ENCODE measurements around the gene SPATA24.
A peak's percentile ranks its signal among the peaks of the same experiment; 100 is the strongest.
"Not testable (repeated sequence)": the region's sequence is repeated elsewhere in the genome, so short reads cannot be mapped to it uniquely, and the experiment has no call there.

The SPATA24 gene, protein sequence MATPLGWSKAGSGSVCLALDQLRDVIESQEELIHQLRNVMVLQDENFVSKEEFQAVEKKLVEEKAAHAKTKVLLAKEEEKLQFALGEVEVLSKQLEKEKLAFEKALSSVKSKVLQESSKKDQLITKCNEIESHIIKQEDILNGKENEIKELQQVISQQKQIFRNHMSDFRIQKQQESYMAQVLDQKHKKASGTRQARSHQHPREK

DNA sequence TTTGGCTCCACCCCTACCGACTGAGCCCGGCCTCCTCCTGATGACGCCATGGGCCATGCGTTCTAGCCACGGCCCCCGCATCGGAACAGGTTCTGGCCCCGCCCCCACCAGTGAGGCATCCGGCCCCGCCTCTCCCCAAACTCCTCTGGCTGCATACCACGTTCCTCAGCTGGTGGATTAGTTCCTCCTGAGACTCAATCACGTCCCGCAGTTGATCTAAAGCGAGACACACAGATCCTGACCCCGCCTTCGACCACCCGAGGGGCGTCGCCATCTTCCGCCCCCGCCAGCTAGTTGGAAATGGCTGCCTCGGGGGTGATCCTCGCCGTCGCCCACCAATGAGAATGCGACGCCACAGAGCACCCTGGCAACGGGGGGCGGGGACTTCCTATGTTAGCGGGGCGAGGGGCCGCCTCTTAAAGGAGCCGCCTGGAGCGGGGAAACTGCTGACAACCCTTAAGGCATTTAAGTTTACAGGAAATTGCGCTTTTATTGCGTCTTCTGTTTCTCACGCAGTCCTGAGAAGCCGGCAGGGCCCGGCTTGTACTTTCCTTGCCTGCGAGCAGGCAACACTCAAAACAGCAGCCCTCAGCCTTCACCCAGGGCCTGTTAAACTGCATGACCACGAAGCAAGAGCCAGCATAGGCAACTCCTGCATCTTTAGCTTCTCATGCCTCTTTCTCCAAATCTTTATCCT lies at the start of gene SPATA24:
Gene SPATA24, minus strand, starts transcription at position 303 of the 697 bp plus-strand sequence. Its CDS starts 29 bp downstream, at position 274.
- peak; percentile 98 for DNase-seq (ENCODE audit: low spot score)

DNA sequence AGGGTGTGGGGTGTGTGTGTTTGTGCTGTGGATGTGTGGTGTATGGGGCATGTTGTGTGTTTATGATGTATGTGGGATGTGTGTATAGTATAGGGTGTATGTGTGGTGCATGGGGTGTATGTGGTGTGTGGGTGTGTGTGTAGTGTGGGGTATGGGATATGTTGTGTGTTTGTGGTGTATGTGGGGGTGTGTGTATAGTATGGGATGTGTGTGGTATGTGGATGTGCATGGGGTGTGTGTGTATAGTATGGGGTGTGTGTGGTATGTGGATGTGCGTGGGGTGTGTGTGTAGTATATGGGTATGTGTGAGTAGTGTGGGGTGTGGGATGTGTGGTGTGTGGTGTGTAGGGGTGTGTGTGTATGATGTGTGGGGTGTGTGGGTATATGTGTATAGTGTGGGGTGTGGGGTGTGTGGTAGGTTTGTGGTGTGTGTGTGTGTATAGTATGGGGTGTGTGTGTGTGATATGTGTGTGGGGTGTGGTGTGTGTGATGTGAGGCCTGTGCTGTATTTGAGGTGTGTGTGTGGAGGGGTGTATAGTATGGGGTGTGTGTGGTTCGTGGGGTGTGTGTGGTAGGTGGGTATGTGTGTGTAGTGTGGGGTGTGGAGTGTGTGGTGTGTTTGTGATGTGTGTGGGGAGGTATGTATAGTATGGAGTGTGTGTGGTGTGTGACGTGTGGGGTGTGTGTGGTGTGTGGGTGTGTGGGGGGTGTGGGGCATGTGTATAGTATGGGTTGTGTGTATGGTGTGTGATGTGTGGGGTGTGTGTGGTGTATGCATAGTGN lies 48.2 kb upstream of the SPATA24 start:
- DNase-seq (ENCODE audit: low spot score) = no peak

DNA sequence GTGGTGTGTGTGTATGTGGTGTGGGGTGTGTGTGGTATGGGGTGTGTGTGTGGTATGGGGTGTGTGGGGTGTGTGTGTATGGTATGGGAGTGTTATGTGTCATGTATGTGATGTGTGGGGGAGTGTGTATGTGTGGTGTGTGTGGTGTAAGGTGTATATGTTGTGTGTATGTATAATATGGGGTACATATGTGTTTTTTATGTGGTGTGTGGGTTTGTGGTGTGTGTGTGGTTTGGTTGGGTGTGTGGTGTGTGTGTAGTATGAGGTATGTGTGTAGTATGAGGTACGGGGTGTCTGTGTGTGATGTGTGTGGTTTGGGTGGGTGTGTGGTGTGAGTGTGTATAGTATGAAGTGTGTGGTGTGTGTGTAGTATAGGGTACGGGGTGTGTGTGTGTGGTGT lies 47.3 kb upstream of the SPATA24 start:
- no peak for DNase-seq (ENCODE audit: low spot score)

DNA sequence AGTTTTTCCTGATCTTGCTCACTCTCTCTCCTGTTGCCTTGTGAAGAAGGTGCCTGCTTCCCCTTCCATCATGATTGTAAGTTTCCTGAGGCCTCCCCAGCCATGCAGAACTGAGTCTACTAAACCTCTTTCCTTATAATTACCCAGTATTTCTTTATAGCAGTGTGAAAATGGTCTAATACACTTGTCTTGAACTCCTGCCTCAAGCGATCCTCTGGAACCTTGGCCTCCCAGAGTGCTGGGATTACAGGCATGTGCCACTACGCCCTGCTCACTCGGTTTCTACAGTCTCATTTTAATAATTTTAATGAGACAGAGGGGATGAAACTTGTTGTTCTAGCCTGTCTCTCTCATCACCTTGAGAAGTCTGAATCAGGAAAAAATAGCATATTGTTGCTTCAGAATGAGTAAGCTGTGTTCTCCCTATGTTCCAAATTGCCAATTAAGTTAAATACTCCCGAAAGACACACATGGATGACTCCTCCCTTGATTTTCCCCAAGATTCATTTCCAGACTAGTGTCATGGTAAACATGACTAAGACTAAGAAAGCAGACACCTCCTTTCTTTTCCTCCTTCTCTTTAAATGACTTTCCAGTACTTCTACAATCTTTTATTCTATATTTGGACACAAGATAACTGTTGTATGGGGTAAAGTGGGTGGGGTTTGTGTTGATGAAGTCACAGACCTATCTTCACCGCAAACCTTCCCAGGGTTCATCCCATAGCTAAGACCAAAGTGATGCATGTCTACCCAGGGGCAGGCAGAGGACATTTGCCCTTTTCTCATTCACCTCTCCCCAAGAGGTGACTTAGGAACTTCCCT lies 43.3 kb upstream of the SPATA24 start:
- peak; percentile 45 for DNase-seq (ENCODE audit: low spot score)

DNA sequence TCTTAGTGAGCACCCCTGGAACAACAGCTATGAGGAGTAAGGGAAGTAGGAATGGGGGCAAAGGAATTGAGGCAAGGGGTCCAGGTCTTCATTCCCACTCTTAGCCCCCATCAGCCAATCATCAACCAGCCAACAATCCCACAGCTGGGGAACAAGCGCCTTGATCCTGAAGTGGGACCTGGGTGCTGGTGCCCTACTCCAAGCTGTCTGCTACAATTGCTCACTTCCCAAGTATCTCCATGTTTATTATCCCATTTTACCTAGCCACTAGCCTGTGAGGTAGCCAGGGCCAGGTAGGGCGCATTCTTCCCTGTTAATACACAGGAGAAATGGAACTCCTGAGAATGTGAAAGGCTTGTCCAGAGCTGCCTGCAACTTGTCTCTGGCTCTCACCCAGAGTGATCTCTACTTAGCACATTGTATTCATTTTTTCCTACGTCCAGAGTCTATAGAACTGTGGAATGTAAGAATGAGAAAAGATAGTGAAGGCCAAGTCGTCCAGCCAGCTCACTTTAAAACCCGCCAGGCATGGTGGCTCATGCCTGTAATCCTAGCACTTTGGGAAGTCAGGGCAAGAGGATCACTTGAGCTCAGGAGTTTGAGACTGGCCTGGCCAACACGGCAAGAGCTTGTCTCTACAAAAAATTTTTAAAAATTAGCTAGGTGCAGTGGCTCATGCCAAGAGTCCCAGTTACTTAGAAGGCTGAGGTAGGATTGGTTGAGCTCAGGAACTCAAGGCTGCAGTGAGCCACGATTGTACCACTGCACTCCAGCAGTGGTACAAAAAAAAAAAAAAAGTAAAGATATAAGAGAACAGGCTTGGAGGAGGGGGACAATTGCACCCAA lies 41.7 kb upstream of the SPATA24 start:
- DNase-seq (ENCODE audit: low spot score) = peak; percentile 48

DNA sequence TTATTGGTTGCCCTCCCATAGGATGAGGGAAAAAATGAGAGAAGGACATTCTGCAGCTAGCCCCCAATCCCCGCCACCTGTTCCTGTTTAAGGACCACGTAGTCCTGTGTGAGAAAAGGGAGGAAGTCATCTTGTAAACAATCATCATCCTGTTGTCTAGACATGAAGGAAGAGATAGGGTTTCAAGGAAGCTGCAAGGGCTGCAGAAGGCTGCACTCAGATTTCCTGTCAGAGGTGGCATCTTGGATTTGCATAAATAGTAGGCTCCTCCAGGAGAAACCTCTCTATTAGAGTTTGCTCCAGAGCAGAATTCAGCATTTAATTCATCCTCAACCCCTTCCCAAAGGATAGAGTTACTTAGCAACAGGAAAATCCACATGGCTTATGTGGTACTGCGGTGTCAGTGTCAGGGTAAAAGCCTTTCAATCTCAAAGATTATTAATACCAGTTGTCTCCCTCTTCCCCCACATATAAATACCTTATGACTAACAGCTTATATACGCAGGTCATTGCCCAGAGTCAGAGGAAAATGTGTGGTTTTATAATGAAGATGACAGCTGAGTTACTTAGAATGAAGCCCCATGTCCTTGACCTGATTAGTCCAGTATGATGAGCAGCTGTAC lies 40.1 kb upstream of the SPATA24 start:
- DNase-seq (ENCODE audit: low spot score) = peak; percentile 77

DNA sequence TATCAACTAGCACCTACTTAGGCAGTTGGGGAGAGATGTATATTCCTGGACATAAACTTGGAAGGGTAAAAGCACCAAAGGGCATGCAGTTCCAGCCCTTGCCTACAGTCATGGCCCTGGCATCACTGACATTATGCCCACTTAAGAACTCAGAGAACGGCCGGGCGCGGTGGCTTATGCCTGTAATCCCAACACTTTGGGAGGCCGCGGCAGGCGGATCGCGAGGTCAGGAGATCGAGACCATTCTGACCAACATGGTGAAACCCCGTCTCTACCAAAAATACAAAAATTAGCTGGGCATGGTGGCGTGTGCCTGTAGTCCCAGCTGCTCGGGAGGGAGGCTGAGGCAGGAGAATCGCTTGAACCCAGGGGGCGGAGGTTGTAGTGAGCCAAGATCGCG lies 36.5 kb upstream of the SPATA24 start:
- DNase-seq (ENCODE audit: low spot score) = not testable (repeated sequence)

DNA sequence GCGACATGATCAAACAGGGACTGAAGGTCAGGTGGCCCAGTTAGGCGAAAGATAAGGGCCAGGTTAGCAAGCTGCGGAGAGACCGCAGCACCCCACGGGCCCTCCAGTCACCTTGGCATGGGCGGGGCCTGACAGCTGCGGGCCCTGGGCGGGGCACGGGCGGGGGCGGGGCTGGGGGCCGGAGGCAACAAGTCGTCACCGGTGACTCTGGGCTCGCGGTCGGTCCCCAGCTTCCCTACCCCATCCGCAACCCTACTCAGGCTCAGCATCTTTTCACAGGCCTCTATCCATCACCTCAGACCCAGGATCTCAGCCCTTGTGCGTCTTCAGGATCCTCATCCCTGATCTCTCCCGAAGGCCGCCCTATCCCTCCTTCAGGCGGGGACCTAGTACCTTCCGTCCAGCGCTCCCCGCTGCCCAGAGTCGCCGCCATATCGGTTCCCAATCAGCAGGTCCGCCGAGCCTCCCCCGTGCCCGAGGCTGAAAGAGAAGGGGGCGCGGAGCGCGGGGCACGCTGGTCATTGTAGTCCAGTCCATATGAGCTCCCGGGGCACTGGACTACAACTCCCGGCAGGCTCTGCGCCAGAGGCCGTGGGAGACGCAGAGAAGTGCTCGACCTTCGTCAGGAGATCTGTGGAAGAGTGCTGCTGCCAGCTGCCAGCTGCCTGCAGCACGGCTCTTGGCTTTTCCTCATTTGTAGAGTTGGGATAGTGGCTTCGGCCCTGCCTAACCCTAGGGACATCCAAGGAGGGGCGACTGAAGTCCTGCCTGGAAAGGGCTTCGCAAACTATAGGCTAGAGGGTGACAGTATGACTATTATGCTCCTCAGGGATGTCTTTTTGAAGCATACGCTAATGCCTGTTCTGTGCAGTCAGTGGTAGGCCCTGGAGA lies 35.4 kb upstream of the SPATA24 start, which contains the start of gene DNAJC18:
Gene DNAJC18, minus strand, starts transcription at position 513 of the 891 bp plus-strand sequence. Its CDS starts 80 bp downstream, at position 433.
- DNase-seq (ENCODE audit: low spot score) = peak; percentile 95

DNA sequence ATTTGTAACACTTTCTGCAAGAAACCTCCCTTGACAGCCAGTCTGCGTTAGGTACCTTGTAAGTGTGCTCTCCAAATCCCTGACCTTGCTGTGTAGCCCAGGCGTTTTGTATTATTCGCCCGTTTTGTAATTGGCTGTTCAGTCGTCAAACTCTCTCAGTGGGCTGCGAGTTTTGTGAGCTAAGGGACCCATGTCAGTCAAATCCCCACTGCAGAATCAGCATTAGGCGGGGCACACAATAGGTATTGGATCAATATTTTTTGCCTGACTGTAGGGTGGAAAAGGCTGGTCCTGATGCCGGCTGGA lies 34.8 kb upstream of the SPATA24 start:
- DNase-seq (ENCODE audit: low spot score) = no peak

DNA sequence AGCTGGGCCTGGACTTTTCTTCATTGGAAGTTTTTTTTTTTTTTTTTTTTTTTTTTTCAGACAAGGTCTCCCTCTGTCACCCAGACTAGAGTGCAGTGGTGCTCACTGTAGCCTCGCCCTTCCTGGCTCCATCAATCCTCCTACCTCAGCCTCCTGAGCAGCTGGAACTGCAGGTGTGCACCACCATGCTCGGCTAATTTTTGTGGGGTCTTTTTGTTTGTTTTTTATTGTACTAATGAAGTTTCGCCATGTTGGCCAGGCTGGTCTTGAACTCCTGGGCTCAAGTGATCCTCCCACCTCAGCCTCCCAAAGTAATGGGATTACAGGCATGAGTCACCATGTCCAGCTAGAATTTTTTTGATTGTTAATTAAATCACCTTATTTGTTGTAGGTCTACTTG lies 31.8 kb upstream of the SPATA24 start:
- no peak for DNase-seq (ENCODE audit: low spot score)

DNA sequence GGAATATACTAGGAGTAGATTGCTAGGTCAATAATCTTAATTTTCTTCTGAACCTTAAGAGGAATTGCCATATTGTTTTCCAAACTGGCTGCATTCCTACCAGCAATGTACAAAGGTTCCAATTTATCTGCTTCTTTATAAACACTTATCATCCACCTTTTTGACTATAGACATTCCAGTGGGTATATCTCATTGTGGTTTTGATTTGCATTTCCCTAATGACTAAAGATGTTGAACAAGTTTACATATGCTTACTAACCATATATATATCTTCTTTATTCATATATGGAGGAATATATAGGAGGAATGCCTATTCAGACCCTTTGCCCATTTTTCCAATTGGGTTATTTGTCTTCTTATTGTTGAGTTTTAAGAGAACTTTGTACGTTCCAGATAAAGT lies 27.8 kb upstream of the SPATA24 start:
- DNase-seq (ENCODE audit: low spot score) = no peak

DNA sequence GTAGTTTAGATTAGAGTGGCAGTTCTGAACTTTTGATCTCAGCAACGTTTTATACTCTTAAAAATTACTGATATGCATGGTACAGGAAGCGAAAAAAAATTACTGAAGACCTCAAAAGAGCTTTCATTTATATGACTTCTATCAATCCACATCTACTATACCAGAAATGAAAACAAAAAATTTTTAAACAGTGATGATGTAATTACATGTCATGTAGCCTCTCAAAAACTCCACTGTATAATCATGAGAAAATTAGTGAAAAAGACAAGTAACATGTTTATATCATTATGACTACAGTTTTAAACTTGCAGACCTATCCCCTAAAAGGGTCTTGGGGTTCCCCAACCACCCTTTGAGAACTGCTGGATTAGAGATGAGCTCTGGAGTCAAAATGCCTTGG lies 26.1 kb upstream of the SPATA24 start:
- DNase-seq (ENCODE audit: low spot score) = no peak

DNA sequence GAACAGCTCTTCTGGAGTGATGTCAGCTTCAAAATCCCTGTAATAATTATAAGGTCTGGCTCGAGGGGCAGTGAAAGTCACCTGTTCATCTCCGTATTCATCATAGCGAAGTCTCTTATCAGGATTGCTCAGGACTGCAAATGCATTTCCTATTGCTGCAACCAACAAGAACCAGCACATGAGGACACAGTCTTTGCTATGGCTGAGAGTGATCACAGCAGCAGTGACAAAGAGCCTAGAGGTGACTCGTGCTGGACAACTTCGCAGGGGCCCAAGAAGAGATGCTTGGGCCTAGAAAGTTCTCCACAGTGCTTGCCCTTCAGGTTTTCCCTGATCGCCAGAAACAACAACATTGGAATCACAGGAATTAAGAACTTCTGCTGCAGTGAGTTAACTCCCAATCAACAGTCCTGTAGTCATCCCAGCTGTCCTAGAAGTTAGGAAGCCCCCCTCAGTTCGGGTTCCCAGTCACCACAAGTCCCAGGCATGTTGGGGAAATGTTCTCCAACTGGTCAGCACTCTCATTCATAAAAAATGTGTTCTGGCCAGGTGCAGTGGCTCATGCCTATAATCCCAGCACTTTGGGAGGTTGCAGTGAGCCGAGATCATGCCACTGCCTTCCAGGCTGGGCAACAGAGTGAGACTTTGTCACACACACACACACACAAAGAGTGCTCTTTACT lies 22.5 kb upstream of the SPATA24 start:
- DNase-seq (ENCODE audit: low spot score) = peak; percentile 79

DNA sequence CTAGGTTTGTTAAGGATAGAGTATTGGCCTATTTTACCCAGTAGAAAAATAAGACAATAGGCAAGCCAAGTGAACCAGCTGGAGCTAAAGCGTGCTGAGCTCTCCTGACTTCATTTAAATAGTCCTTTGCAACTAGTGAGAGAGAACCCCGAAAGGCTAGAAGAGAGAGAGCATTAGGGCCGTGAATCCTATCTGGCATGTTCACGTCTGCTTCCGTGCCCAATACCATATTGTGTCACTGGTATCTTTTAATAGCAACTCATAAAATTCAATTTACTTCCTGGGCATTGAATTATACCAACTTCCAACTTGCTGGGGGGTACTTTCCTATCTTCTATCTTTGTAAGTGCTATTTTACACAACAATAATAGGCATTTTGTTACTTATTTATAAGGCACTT lies 21.6 kb upstream of the SPATA24 start:
- DNase-seq (ENCODE audit: low spot score) = no peak

DNA sequence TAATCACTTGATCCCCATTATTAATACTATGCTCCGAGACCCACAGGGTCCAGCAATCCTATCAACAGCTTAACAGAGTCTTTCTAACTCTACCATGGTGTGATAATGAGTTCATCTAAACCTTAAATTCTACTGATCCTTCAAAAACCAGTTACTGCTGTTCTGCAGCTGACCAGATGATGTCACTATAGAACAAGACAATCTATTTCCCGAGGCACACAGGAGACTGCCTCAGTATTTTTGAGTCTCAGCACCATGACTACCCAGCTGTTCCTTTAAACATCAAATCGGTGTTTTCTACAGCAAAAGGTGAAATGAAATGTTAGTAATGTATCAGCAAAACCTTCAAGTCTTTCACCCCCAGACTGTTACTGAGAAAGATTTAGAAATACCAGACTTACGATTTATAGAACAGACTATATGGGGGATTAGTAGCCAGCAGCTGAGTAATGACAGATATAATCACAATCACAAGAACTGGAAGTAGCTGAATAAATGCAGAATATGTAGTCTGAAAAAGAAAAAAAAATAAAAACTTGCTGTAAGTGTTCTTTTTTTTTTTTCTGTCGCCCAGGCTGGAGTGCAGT lies 18.5 kb upstream of the SPATA24 start:
- DNase-seq (ENCODE audit: low spot score) = peak; percentile 82

DNA sequence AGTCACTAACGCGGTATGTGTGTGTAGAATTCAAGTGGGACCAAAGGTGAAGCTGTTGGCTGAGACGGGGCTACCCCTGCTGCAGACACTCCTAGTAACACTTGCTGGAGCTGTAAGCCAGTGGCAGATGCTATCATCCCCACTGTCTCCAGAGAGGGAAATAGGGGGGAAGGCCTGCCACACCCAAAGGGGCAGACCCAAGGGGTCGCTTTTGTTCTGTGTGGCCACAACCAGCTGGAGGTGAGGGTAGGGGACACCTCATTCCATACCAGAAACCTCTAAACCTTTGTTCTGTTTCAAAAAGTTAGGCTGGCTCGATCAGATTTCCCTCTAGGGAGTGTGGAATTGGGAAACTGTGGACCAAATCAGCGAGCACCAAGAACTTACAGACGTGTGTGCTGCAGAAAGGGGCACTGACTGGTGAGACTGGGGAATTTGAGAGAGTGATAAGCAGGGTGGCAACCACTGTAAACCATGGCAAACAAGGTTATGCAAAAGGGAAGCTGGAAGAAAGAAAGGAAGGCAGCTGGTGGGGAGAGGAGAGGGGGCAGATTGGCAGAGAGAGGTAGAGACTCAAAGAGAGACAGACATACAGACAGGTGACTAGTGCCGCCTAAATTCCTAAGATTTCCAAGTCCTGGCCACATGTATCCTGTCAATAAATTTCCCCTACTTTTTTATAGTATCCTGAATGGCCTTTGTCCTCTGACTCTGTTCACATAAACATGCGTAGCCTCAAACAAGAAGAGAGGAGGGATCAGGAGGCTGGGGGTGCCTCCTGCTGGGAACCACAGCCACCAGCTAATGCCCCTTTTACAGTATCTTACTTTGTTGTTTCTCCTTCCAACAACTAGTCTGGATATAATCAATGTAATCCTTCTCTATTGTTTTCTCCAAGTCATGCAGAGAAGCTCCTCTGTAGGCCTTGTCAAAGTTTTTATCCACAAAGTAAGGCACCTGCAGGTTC lies 15.6 kb upstream of the SPATA24 start:
- no peak for DNase-seq (ENCODE audit: low spot score)

DNA sequence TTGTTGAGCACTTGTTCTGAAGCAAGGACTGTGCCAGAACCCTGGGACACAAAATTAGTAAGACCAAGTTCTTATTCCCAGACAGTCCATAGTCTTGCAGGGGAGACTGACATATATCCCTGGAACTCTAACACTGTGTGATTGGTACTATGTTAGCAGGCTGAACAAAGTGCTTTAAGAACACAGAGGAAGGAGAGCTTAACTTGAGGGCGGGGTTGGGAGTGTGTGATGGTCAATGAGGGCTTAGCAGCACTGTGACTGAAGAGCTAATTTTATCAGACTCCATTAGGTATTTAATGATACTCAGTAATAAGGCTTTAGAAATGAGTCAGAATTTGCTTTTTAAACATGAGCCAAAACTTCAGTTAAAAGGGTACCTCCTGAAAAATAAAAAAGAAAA lies 14.9 kb upstream of the SPATA24 start:
- DNase-seq (ENCODE audit: low spot score) = no peak

DNA sequence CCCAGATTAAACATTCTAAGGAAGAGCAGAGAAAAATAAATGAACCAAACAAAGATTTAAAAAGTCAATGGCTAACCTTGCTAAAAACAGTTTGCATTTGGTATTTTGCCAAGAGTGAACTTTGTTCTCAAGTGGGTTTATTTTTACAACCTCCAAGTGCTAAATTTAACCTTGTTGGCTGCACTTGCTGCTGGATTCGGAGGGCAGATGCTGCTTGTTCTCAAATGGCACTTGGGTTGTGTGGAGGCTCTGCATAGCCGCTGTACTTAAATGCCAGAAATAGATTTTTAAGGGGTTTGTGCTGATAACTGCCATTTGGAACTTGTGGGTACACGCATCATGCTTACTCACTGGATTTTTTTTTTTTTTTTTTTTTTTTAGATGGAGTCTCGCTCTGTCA lies 13.3 kb upstream of the SPATA24 start:
- no peak for DNase-seq (ENCODE audit: low spot score)

All from AG08395 (cell line).